PC-9 (cell line): ENCODE measurements around the gene EVX1. TPM values are rescaled to one million over a fixed set of nuclear protein-coding genes. Genes with fewer than 3 reads are reported as not detected.

Experiments
- BruUV-seq: library from RNA; stranded (reverse); fragments of 400-500 nt; replicated peaks from 2 replicates; lab custom pipeline; 2021; lab: Mats Ljungman, UMichigan
- CTCF ChIA-PET: fragments of 300-600 bp; sonication (Branson Sonifier 250); formaldehyde crosslinking; loops from one replicate; lab custom pipeline; 2022; ENCODE audit warnings: antibody characterized with exemption; lab: Charles Lee
- POLR2A ChIA-PET: fragments of 300-600 bp; sonication (Branson Sonifier 250); formaldehyde crosslinking; loops from one replicate; lab custom pipeline; 2022; ENCODE audit warnings: antibody characterized with exemption; ENCODE audit not compliant: unreplicated experiment; lab: Charles Lee
- DNase-seq, 2 experiments: peaks; one replicate each; pipeline versions ENCODE4 v3.0.0 to v3.0.0-alpha.2; 2015 to 2022; ENCODE audit warnings: mixed read lengths in 1 of 2
- H2AFZ ChIP-seq: fragments of 200-600 bp; sonication (generic); 2 replicates; pipeline ENCODE4 v1.8.1; 2017; ENCODE audit warnings: antibody characterized with exemption
- H3F3A ChIP-seq: fragments of 200-600 bp; sonication (generic); 2 replicates; pipeline ENCODE4 v1.8.1; 2017; ENCODE audit warnings: antibody characterized with exemption, mild to moderate bottlenecking, low read depth; ENCODE audit not compliant: insufficient read depth
- H3K27ac ChIP-seq: fragments of 200-600 bp; sonication (generic); 2 replicates; pipeline ENCODE4 v1.6.1; 2016; ENCODE audit warnings: mixed run types
- H3K27me3 ChIP-seq: fragments of 200-600 bp; sonication (generic); 2 replicates; pipeline ENCODE4 v1.6.1; 2016; ENCODE audit warnings: low read depth, mixed run types; ENCODE audit not compliant: insufficient read depth
- H3K36me3 ChIP-seq: fragments of 200-600 bp; sonication (generic); 2 replicates; pipeline ENCODE4 v1.6.1; 2016; ENCODE audit warnings: low read depth, mixed run types
- H3K4me1 ChIP-seq: fragments of 200-600 bp; sonication (generic); replicated peaks from 2 replicates; pipeline ENCODE4 v1.6.1; 2016; ENCODE audit warnings: mixed run types; ENCODE audit not compliant: insufficient read depth
- H3K4me2 ChIP-seq: fragments of 200-600 bp; sonication (generic); 2 replicates; pipeline ENCODE4 v1.6.1; 2017; ENCODE audit warnings: mixed run types
- H3K4me3 ChIP-seq: fragments of 200-600 bp; sonication (generic); 2 replicates; pipeline ENCODE4 v1.6.1; 2016; ENCODE audit warnings: mixed run types
- H3K79me2 ChIP-seq: fragments of 200-600 bp; sonication (generic); 2 replicates; pipeline ENCODE4 v1.6.1; 2017; ENCODE audit warnings: low read depth, mixed run types
- H3K9me2 ChIP-seq: fragments of 200-600 bp; sonication (generic); 2 replicates; pipeline ENCODE4 v1.8.1; 2017; ENCODE audit warnings: mild to moderate bottlenecking; ENCODE audit not compliant: insufficient read depth
- H3K9me3 ChIP-seq: fragments of 200-600 bp; sonication (generic); 2 replicates; pipeline ENCODE4 v1.8.1; 2016; ENCODE audit warnings: low read depth; ENCODE audit not compliant: insufficient read depth
- H4K20me1 ChIP-seq: fragments of 200-600 bp; sonication (generic); 2 replicates; pipeline ENCODE4 v1.8.1; 2017; ENCODE audit not compliant: insufficient read depth
- CTCF ChIP-seq: fragments of 200-600 bp; sonication (generic); conservative IDR thresholded peaks from 2 replicates; pipeline ENCODE4 v1.6.1; 2017; ENCODE audit warnings: mixed run types, antibody characterized with exemption, mild to moderate bottlenecking, moderate library complexity
- EZH2 ChIP-seq: fragments of 200-600 bp; sonication (generic); IDR thresholded peaks from 2 replicates; pipeline ENCODE4 v1.8.0; 2017; ENCODE audit warnings: antibody characterized with exemption, low read depth
- intact Hi-C: fragments of 100-400 bp; cut with micrococcal nuclease; formaldehyde crosslinking; loops from one replicate; pipeline ENCODE4 v1.10.0; 2022; ENCODE audit not compliant: unreplicated experiment
- total RNA-seq: library from RNA; stranded (reverse); gene quantifications from 2 replicates; pipeline ENCODE4 v1.2.3, GENCODE V29; 2021

Gene EVX1
- total RNA-seq, 1 experiment from 2014 or later = not detected

DNA sequence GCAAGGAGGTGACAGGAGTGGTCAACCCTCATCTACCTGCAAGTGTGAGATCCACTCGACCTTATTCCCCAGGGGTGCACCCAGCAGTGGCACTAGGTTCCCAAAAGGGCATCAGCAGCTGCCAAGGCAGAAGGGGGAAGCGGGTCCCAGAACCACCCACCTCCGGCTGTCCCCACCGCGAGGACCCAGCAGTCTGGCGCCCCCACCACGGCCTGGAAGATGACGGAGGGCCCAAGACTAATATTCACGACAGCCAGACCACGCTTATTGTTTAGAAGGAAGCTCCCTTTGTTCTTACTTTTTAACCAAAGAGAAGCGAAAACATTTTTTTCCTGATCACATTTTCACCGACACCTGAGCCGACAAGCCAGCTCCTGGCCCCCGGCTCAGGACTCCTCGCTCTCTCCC is 3.6 kb upstream of the EVX1 start:
- Histone ChIP-seq H3K4me1 (no peaks in the 10 kb centered on the region), H3K9me2 (no peaks in the 10 kb centered on the region), H3K36me3 (no peaks in the 10 kb centered on the region), H3K9me3 (no peaks in the 10 kb centered on the region), H4K20me1 (no peaks in the 10 kb centered on the region), H3K27ac (no peak overlapping the region), H3K4me2 (no peak overlapping the region), H2AFZ (no peak overlapping the region), H3K4me3 (no peak overlapping the region), H3K79me2 (no peaks in the 10 kb centered on the region), H3K27me3 (peaks cover 23% of the 10 kb centered on the region; the same call in 1 of the 2 replicates), H3F3A (no peaks in the 10 kb centered on the region)
- no TSS peak for BruUV-seq
- TF ChIP-seq CTCF (no peak), EZH2 (no peak)
- no peak for DNase-seq
- POLR2A ChIA-PET = no interaction called here
- intact Hi-C loops = loop anchor here (10.0 kb wide), 1 partner anchor 106 kb away; no protein-coding TSS in a partner anchor
- CTCF ChIA-PET = interaction anchor here (0.6 kb wide), 1 partner anchor 281 kb away, joined by 3 read pairs; no protein-coding TSS in a partner anchor

DNA sequence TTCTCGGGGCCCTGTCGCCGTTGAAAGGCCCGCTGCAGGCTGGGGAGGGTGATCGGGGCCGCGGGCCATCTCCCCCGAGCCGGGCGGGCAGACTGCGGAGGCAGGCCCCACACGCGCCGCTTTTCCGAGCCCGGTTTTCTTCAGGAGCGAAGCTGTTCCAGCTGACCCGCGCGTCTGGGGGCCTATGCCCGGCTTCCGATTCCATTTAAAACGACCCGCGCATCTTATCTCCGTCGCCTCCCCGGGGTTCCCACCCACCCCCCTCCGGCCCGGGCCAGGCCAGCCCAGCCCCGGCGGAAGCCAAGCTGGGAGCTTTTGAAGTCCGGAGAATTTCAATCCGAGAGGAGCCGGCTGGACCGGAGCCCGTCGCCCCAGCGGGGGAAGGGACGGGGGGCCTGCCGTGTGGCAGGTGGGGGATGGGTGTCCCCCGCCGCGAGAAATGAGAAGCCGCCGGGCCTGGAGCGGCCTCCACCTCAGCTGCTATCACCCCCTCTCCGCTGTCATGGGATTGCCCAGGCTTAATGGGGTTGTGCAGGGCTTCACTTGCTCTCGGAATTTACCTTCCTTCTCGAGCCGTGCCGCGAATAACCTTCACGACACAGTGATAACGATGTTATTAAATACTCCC is 3.1 kb upstream of the EVX1 start:
- Histone ChIP-seq H2AFZ (no peak overlapping the region), H3K79me2 (no peaks in the 10 kb centered on the region), H4K20me1 (no peaks in the 10 kb centered on the region), H3K36me3 (no peaks in the 10 kb centered on the region), H3K9me3 (no peaks in the 10 kb centered on the region), H3K4me2 (no peak overlapping the region), H3K27ac (no peak overlapping the region), H3K27me3 (peaks cover 23% of the 10 kb centered on the region; the same call in 1 of the 2 replicates), H3K4me1 (no peaks in the 10 kb centered on the region), H3K9me2 (no peaks in the 10 kb centered on the region), H3F3A (no peaks in the 10 kb centered on the region), H3K4me3 (no peak overlapping the region)
- ChIA-PET CTCF (interaction anchor here (0.6 kb wide), 1 partner anchor 281 kb away, joined by 3 read pairs; no protein-coding TSS in a partner anchor), POLR2A (no interaction called here)
- TF ChIP-seq EZH2 (no peak), CTCF (no peak)
- intact Hi-C loops = loop anchor here (10.0 kb wide), 1 partner anchor 105 kb away; no protein-coding TSS in a partner anchor
- BruUV-seq = no TSS peak
- no peak for DNase-seq

- no peaks in the 10 kb centered on the region for H4K20me1 ChIP-seq
- intact Hi-C loops = no loop called here
- no peak overlapping the region for H2AFZ ChIP-seq
- no peaks in the 10 kb centered on the region for H3K79me2 ChIP-seq
- H3K4me2 ChIP-seq = no peak overlapping the region
- peaks cover 23% of the 10 kb centered on the region; the same call in 1 of the 2 replicates for H3K27me3 ChIP-seq
- ChIA-PET POLR2A (no interaction called here), CTCF (no interaction called here)
- H3K4me3 ChIP-seq = no peak overlapping the region
- H3F3A ChIP-seq = no peaks in the 10 kb centered on the region
- no peak for DNase-seq
- no peaks in the 10 kb centered on the region for H3K4me1 ChIP-seq
- H3K36me3 ChIP-seq = no peaks in the 10 kb centered on the region
- H3K27ac ChIP-seq = no peak overlapping the region
- TF ChIP-seq CTCF (no peak), EZH2 (no peak)
- no peaks in the 10 kb centered on the region for H3K9me3 ChIP-seq
- no TSS peak for BruUV-seq
- no peaks in the 10 kb centered on the region for H3K9me2 ChIP-seq
Observed at GRCh38 chr7:27240015-27240731, 2.4 kb upstream of the EVX1 start.
